ENCODE data around the gene ZNF41. TPM values are rescaled to one million over a fixed set of nuclear protein-coding genes. Genes with fewer than 3 reads are reported as not detected.

ZNF41 gene
- total and polyA plus RNA-seq, 2 of the 13 experiments (the other 11 are each of a cell fraction or from before 2014, with no cell fraction given), result 2.3 to 3.9 TPM

GRCh38 chrX:47523713-47524166 lies 40.7 kb upstream of the ZNF41 start (continued):
- TF ChIP-seq CEBPZ (IDR thresholded peaks at IDR 0.05; ENCODE audit: low read length) (no peak), HNRNPK (IDR thresholded peaks at IDR 0.05; ENCODE audit: low read depth, low read length, poor library complexity, severe bottlenecking) (no peak), PITX1 (CRISPR knock-in tag; IDR thresholded peaks at IDR 0.05) (no peak), ZNF234 (CRISPR knock-in tag; conservative IDR thresholded peaks at IDR 0.05) (no peak), SSRP1 (CRISPR knock-in tag; IDR thresholded peaks at IDR 0.05) (no peak), ELF1 (CRISPR knock-in tag; IDR thresholded peaks at IDR 0.05) (no peak), ATRX (CRISPR knock-in tag; IDR thresholded peaks at IDR 0.05; ENCODE audit: borderline replicate concordance) (no peak), ZNF687 (CRISPR knock-in tag; IDR thresholded peaks at IDR 0.05) (0 out of 2 replicates have a peak, but pooled peaks have one; percentile 18), ZNF576 (CRISPR knock-in tag; IDR thresholded peaks at IDR 0.05) (no peak), NR1H2 (CRISPR knock-in tag; IDR thresholded peaks at IDR 0.05; ENCODE audit: borderline replicate concordance, low read depth) (no peak), ZFP91 (CRISPR knock-in tag; IDR thresholded peaks at IDR 0.05; ENCODE audit: borderline replicate concordance) (no peak), CREB1 (IDR thresholded peaks at IDR 0.05) (no peak), CREB1 (CRISPR knock-in tag; IDR thresholded peaks at IDR 0.05) (no peak), PLSCR1 (CRISPR knock-in tag; IDR thresholded peaks at IDR 0.05; ENCODE audit: borderline replicate concordance) (no peak), SOX5 (CRISPR knock-in tag; IDR thresholded peaks at IDR 0.05; ENCODE audit: borderline replicate concordance) (no peak), ZBTB43 (CRISPR knock-in tag; conservative IDR thresholded peaks at IDR 0.05) (no peak), SETDB1 (CRISPR knock-in tag; IDR thresholded peaks at IDR 0.05; ENCODE audit: borderline replicate concordance) (no peak), ZSCAN22 (CRISPR knock-in tag; IDR thresholded peaks at IDR 0.05) (no peak), ZNF136 (CRISPR knock-in tag; IDR thresholded peaks at IDR 0.05; ENCODE audit: low read depth) (no peak)
